ENCODE results near the gene GABBR2.

GRCh38 chr9:98570055-98570454, 138.7 kb downstream of the GABBR2 start:
- TF ChIP-seq POLR2A (IDR thresholded peaks at IDR 0.05; ENCODE audit: low read depth, low read length) (no peak), POLR2AphosphoS5 (IDR thresholded peaks at IDR 0.05; ENCODE audit: low read depth, low read length) (no peak), TAF1 (IDR thresholded peaks at IDR 0.05; ENCODE audit: borderline replicate concordance, low read depth, low read length) (no peak)

Data from GM12892 (cell line).